DMS 273 treated with DMSO at 0.1 percent for 48 hours (cell line): ENCODE measurements around the gene YPEL5.

Source experiments
- DNase-seq: peaks from one replicate; lab custom pipeline; 2025; lab: John Stamatoyannopoulos, UW

Gene YPEL5

DNA sequence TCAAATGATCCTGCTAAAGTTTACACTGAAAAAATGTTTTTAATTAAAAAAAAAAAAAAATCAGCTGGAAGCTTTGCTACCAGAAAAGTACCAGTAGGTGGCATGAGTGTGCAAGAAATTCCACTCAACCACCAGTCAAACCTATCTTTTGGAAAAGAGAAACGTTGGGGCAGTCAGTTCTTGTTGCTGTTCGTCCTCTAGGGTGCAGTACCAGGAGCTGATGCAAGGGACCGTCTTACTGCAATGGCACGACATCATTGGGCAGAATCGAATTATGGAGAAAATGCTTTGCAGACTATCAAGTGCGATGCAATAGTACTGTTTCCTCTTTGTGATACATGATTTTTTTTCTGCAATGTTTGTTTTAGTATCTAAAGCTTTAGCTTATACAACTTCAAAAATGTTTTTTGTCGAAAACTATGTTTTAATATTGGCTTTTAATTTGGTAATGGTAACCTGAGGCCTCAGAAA lies 18.3 kb downstream of the YPEL5 start:
- DNase-seq = peak; percentile 89

- DNase-seq = no peak
Observed at GRCh38 chr2:30165617-30166016, 18.8 kb downstream of the YPEL5 start.

DNA sequence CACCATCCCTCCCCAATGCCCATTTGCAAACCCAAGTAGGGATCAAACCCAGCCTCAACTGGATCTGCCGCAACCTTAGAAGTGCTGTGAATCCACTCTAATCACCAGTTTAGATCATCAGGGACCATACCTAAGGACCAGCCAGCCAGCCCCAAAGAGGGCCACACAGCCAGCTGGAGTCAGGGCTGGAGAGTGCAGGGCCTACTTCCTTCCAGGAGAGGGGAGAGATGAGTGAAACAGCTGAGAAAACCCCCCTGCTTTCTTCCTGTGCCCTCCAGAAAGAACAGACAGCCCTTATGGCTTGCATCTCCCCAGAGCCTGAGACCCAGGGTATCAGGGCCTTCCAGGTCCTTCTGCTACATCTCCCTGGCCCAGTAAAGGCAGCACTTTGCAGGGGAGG lies 25.8 kb downstream of the YPEL5 start:
- DNase-seq = no peak

GRCh38 chr2:30177440-30177839 lies 30.6 kb downstream of the YPEL5 start:
- no peak for DNase-seq

- DNase-seq = no peak
Observed at GRCh38 chr2:30177956-30178355, 31.1 kb downstream of the YPEL5 start.

DNA sequence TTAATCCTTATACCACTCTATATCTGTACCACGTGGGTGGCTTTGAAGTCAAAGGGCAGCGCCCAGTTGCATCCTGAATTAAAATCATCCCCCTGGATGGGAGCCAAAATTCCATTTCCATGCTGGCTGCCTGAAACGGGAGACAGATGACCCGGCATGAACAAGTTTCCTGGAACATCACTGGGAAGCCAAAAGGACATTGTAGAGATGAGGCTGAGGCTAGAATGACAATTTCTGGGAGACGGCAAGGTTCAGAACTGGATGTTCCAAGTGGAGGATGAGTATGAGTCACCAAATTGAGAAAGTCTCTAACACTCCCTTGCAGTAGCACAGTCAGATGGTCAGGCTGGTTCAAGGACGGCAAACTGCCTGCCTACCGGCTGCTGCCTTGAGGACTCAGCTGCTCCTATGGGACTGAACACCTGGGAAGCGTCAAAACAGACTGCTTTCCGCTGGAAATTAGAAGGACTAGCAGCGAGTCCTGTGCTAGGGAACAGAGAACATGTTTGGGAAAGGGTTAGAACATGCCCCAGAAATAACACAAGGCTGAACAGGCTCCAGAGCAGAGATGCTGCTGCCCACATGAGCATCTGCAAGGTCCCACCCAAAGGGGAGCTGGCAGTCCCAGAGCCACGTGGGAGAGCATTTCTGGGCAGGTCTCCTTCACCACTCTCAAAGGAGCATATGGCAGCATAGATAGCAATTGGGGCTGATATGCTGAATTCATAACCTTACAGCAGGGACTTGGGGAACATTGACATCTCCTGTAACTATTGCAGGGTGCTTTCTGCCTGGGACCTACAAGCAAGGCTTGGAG lies 32.0 kb downstream of the YPEL5 start:
- peak; percentile 41 for DNase-seq

GRCh38 chr2:30179536-30179935 lies 32.7 kb downstream of the YPEL5 start:
- no peak for DNase-seq

GRCh38 chr2:30180226-30180625 lies 33.4 kb downstream of the YPEL5 start:
- DNase-seq = no peak

GRCh38 chr2:30181176-30181575 lies 34.4 kb downstream of the YPEL5 start:
- DNase-seq = no peak

- DNase-seq = no peak
Observed at GRCh38 chr2:30184035-30184434, 37.2 kb downstream of the YPEL5 start.

DNA sequence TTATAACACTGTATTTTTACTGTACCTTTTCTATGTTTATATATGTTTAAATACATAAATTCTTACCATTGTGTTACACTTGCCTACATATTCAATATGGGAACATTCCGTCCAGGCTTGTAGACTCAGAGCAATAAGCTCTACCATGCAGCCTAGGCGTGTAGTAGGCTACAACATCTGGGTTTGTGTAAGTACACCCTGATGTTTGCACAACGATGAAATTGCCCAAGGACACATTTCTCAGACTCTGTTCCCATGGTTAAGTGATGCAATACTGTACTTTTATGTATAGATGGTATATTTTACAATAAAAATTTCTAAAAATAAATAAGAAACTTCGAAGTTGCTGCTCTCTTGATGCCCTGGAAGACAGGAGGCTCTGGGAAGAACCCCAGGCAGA lies 38.4 kb downstream of the YPEL5 start:
- no peak for DNase-seq

DNA sequence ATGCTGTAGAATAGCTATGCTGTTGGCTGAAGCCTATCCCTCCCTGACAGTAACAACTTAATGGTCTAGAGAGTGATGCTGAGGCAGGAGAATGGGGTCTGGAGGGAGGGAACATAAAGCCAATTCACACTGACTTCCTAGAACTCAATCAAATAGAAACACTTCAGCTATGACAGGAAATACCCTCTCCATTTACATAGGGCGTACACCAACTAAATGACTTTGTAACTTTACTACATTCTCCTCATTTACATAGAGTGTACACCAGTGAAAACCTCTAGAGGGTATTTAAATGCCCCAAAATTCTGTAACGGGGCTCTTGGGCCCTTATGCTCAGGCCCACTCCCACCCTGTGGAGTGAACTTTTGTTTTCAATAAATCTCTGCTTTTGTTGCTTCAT lies 41.5 kb downstream of the YPEL5 start:
- DNase-seq = no peak

GRCh38 chr2:30190637-30191036 lies 43.8 kb downstream of the YPEL5 start:
- DNase-seq = no peak

DNA sequence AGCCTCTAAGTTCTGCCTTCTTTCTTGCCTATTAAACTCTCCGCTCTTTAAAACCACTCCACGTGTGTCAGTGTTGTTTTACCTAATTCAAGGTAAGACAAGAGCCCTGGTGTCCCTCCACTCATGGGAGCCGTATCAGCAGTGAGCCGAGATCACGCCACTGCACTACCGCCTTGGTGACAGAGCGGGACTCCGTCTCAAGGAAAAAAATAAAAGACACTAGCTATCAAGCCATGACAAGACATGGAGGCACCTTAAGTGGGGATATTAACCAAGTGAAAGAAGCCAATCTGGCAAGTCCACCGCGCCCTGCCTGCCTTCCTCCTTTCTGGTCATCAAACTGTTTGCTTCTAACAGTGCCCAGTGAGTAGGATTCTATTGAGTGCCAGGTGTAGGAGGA lies 44.3 kb downstream of the YPEL5 start:
- no peak for DNase-seq

DNA sequence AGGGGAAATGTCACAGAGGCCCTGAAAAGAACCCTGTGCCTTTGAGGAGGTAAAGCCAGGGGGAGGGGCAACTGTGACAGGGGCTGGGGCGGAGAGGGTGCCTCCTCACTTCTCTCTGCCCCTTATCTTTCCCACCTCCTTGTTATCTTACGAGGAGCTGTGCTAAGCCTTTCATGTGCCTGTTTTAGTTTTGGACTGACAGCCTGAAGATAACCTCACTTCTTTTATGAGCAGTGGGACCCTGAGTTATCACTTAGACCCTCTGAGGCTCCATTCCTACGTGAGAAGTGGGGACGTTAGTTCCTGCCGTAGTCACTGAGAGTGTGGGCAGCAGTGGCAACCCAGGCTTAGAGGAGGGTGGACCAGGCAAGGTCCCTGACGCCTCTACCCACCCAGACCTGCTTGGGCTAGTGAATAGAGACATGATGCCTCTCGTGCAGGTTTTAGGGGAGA lies 45.0 kb downstream of the YPEL5 start:
- no peak for DNase-seq

- no peak for DNase-seq
Observed at GRCh38 chr2:30192314-30192713, 45.5 kb downstream of the YPEL5 start.

DNA sequence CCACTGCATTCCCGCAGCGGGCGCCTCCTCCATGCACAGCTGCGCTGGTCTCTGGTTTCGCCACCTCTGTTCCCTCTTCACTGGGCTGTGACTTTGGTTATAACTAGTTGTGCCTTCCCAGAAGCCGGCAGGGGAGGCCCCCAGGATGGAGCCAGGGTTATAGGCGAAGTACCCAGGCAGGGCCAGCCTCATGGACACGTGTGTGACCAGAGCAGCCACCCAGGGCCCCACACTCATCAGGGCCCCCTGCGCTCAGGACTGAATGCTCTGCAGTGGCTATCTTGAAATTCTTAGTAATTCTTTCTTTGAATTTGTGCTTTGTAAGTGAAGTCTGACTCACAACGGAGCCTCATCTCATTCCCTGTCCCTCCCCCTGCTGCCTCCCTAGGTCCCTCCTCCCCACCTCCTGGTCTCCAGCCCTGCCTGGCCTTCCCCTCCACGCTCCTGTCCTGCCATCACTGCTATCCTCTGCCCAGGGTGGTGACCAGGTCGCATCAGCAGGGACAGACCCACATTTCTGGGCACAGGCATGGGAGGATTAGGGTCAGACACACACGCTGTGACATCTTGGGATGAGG lies 46.4 kb downstream of the YPEL5 start:
- no peak for DNase-seq

GRCh38 chr2:30194421-30194820 lies 47.6 kb downstream of the YPEL5 start:
- no peak for DNase-seq

DNA sequence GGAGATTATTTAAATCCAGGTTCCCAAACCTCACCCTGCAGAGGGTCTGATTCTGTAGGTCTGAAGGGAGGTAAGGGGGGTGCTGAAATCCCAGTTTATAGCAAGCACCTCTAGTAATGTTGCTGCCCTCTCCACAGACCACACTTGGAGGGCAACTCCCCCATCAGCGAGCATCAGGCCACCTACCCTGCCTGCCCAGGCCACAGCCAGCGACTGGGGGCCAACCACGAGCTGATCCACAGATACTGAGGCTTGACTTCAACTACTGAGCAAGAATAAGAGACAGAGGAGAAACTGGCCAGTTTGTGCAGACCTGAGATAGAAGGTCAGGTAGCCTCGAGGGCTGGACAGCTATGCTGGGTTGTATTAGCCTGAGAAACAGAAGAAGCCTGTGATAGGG lies 48.2 kb downstream of the YPEL5 start:
- DNase-seq = no peak

GRCh38 chr2:30197570-30198192 lies 50.9 kb downstream of the YPEL5 start:
- DNase-seq = no peak

DNA sequence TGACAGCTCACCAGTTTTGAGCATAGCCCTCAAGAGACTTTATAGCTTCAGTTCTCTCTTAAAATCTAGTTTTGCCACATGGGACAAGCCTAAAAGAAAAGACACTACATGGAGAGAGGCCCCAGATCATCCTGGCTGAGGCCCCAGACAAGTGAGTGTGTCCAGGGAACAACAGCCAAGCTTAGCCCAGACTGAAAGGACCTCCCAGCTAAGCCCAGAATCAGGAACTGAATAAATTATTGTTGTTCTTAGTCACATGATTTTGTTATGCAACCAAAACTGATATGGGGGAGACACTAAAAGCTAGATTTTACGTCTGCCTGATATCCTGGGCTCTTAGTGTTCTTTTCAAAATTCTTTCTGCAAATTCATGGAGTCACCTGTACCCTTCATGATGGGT lies 55.2 kb downstream of the YPEL5 start:
- DNase-seq = no peak

GRCh38 chr2:30203156-30203555 lies 56.3 kb downstream of the YPEL5 start:
- no peak for DNase-seq

DNA sequence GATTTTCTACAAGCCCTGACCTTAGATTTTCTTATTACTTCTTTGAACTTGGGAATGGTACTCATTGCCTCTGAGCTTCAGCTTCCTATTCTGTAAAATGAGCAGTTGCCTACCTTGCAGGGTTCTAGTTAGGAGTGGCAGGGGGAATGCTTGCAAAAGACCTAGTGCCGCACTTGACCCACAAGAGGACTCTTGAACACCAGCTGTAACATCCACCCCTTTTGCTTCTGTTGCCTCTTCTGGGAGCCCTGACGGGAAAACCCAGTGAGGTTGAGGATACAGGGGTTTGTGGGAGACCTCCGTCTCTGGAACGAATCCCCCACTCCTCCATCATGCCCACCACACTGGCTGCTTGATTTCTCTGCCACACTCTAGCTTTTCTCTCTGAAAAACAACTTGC lies 57.5 kb downstream of the YPEL5 start:
- DNase-seq = no peak
